Measurements from ENCODE around the gene BICC1.

BICC1 gene

DNA sequence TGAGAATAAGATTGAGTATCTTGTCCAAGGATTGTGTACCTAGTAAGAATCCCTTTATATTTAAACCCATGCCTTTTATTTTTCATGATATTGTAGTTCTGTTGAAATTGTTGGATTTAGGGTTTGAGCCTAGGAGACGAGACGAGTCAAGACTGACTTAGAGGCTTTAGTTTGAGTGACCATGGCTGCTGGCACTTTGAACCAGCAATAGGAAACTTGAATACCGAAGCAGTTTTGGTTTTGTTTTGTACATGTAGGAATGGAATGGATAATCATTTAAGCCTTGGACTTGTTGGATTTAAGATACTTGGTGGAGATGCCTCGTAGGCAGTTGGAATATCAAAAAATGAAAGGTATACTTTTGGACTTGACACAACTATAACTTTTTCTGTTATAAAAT, 229.0 kb downstream of the BICC1 start:
- peak; percentile 8 for DNase-seq (ENCODE audit: low read depth)
- TF ChIP-seq, protein P1, sequence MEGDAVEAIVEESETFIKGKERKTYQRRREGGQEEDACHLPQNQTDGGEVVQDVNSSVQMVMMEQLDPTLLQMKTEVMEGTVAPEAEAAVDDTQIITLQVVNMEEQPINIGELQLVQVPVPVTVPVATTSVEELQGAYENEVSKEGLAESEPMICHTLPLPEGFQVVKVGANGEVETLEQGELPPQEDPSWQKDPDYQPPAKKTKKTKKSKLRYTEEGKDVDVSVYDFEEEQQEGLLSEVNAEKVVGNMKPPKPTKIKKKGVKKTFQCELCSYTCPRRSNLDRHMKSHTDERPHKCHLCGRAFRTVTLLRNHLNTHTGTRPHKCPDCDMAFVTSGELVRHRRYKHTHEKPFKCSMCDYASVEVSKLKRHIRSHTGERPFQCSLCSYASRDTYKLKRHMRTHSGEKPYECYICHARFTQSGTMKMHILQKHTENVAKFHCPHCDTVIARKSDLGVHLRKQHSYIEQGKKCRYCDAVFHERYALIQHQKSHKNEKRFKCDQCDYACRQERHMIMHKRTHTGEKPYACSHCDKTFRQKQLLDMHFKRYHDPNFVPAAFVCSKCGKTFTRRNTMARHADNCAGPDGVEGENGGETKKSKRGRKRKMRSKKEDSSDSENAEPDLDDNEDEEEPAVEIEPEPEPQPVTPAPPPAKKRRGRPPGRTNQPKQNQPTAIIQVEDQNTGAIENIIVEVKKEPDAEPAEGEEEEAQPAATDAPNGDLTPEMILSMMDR (IDR thresholded peaks at IDR 0.05; ENCODE audit: insufficient read depth, low read depth, low read length, missing control alignments) = no peak
- H3K4me3 ChIP-seq (ENCODE audit: low read depth, low read length) = no peak overlapping the region

DNA sequence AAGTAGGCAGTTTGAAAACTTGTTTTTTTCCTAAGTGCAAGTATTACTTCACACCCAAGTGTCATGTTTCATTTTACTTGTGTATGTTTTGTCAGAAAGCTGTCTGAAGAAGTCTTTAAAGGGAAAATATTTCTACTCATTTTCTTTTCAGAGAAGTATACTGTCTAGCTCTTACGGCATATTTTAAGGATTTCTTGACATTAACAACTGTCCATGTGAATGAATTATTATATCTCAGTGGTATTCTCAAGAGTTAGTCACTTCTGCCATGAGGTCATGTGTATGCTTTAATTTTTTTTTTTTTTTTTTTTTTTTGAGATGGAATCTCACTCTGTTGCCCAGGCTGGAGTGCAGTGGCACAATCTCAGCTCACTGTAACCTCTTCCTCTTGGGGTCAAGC, 229.5 kb downstream of the BICC1 start:
- DNase-seq (ENCODE audit: low read depth) = no peak
- H3K4me3 ChIP-seq (ENCODE audit: low read depth, low read length) = no peak overlapping the region
- TF ChIP-seq, protein P1 (IDR thresholded peaks at IDR 0.05; ENCODE audit: insufficient read depth, low read depth, low read length, missing control alignments) = no peak

DNA sequence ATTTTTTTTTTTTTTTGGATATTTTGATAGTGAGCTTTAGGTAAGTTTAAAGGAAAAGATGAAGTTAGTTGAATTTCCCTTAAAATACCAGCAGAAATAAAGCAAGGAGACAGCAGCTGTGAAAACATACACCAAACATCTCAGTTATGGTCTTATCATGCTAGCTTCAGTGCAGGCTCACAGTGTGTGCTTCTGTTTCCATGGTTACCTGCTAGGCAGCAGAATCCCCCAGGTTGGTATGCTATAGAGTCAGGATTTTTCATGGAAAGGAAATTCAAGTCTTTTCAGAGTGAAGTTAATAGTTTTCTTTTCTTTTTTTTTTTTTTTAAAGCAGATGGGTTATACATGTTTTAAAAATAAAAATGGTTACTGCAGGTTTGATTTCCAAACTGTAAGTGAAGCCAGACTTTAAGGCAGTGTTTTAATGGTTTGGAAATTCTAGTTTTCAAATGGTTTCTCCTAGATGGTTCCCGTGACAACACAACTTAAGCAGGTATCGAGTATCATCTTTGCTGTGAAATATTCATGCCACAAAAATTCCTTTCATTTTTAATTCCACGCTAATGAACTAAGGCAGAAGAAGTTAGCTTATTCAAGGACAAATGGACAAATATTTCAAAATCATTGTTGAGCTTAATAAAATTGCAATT, 230.9 kb downstream of the BICC1 start:
- H3K4me3 ChIP-seq (ENCODE audit: low read depth, low read length) = no peak overlapping the region
- TF ChIP-seq, protein P1 (IDR thresholded peaks at IDR 0.05; ENCODE audit: insufficient read depth, low read depth, low read length, missing control alignments) = no peak
- no peak for DNase-seq (ENCODE audit: low read depth)

DNA sequence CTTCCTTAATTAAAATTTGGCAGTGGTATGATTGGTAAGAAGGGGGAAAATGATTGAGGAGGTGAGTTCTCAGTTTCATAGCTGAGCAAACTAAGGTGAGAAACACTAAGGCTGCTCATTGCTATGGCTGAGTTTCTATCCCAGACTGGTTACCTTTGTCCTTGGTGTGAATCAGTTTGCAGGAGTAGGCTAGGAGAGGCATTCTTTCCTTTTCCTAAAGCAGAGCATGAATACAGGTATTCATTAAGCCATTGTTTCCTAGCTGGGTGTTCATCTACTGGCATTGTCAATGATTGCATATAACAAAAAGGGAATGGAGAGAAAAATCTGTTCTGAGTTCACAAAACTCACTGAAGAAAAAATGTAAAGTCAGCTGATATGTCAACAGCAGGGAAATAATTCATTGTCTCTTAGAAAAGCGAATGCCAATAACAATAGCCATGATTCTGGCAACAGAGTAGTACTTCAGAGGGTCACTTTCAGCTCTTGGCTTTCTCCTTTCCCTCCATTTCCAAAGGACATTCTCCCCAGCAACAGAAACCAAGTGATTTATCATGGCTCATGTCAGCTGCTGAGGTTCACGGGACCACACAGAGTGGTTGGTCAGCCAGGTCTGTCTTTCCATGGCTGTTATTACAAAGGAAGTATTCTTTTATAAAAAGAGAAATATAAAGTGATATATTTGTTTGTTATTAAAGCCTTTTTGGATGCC, 234.0 kb downstream of the BICC1 start:
- no peak overlapping the region for H3K4me3 ChIP-seq (ENCODE audit: low read depth, low read length)
- TF ChIP-seq, protein P1 (IDR thresholded peaks at IDR 0.05; ENCODE audit: insufficient read depth, low read depth, low read length, missing control alignments) = no peak
- no peak for DNase-seq (ENCODE audit: low read depth)

DNA sequence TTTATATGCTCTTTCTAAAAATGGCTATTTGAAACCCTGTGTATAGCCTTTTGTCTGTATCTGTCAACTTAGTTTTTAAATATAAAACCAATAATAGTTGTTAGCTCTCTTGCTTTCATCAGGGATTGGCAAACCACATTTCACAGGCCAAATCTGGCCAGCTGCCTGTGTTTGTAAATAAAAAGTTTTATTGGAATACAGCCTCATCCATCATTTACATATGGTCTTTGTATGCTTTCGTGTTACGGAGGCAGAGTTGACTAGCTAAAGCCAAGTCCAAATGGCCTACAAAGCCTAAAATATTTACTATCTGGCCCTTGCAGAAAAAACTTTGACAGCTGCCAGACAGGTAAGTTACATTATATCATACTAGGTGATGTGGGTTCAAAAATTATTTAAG, 235.0 kb downstream of the BICC1 start:
- H3K4me3 ChIP-seq (ENCODE audit: low read depth, low read length) = no peak overlapping the region
- no peak for DNase-seq (ENCODE audit: low read depth)

DNA sequence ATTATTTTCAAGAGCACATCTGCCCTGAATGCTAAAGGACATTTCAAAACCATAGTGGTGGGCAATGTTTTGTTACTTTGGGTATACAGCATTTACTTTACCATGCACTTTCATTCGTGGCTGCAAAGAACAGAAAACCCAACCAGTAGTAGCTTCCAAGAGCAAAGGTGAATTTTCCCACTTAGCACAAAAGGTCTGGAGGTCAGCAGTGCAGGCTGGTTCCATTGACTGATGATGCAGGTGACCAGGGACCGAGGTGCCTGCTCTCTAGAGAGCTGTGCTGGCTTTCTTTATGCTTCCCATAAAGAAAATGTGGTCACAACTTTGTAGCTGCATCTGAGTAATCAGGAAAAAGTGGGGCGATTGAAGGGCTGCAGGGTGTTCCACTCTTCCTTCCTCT, 240.0 kb downstream of the BICC1 start:
- no peak overlapping the region for H3K4me3 ChIP-seq (ENCODE audit: low read depth, low read length)
- TF ChIP-seq, protein P1 (IDR thresholded peaks at IDR 0.05; ENCODE audit: insufficient read depth, low read depth, low read length, missing control alignments) = no peak
- no peak for DNase-seq (ENCODE audit: low read depth)

More for the DNA sequence above, 235.0 kb downstream of the BICC1 start:
- TF ChIP-seq, protein P1 (IDR thresholded peaks at IDR 0.05; ENCODE audit: insufficient read depth, low read depth, low read length, missing control alignments) = no peak
